ENCODE measurements around the gene TECPR2.
A peak's percentile ranks its signal among the peaks of the same experiment; 100 is the strongest.

The TECPR2 gene

DNA sequence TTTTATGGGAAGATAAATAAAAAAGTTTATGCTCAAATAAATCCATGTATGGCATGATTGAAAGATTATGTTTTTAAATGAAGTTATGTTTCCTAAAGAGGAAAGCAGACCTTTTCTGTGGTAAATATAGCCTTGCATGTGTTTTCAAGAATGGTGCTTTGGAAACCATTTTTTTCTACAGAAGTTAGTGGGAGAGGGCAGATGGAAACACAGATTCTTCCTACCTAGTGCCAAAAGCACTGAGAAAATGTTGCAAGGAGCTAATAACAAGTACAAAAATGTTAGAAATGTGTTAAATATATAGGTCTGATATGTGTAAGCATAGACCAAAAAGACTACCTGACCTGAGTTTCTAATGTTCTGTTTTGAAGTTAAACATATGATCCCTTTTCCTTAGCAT lies 24.3 kb downstream of the TECPR2 start:
- no peak for DNase-seq

DNA sequence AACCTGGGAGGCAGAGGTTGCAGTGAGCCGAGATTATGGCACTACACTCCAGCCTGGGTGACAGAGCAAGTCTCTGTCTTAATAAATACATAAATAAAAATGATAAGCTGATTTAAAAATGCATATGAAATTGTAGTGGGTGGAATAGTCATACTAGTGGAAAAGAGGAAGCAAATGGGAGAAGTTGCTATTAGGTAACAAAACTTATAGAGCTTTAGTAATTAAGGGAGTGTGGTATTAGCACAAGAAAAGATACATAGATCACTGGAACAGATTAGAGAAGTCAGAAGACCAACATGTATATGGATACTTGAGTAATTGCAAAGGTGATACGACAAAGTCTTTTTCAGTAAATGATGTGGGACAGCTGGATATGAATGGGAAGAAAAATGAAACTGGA lies 26.5 kb downstream of the TECPR2 start:
- no peak for DNase-seq

DNA sequence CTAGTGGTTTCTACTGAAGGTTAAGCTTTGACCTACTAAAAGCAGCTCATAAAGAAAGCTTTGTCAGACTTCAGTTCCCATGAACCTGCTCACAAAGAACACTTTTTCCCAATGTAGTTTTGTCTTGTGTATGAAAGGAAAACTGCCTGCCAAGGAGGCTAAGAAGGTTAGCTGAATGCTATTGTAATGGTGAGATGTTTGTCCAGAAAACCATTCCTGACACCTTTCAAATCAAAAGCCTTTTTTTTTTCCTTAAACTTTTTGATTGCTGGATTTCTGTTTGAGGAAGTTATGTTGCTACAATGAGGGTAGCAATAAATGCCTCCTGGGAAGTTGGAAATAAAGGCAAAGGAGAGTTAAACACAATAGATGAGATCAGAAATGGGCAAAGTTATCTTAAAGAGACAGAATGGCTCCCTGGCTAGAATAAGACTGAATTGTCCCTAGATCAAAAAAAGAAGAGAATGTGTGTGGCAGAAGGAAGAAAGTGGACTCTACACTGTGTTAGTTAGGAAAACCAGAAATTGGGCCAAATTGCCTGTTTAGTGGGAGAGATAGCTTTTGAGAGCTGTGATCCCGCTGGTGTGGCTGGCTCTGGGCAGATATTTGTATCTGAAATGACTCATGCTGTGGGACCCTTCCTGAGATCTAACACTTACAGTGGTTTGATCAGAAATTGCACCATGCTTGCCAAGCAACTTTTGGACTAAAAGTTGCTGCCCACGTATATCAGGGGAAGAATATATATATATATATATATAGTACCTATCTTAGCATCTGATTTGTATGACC lies 27.5 kb downstream of the TECPR2 start:
- no peak for DNase-seq

DNA sequence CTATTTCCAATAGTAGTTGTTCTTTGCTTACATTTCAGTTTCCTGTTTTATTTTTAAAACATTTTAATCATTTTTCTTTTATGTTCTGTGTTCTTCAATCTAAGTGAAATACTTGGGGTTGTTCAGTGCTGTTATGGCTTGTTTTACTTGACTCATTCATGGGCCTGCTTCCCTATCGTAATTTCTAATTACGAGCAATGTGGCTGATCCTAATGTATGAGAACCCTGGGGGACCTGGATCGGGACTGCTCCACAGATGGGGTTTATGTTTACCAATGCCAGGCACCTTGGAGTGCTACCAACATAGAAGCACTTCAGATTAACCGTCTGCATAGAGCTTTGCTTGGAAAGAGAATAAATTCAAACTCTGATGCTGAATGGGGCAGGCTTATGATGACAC lies 29.8 kb downstream of the TECPR2 start:
- DNase-seq, result no peak

DNA sequence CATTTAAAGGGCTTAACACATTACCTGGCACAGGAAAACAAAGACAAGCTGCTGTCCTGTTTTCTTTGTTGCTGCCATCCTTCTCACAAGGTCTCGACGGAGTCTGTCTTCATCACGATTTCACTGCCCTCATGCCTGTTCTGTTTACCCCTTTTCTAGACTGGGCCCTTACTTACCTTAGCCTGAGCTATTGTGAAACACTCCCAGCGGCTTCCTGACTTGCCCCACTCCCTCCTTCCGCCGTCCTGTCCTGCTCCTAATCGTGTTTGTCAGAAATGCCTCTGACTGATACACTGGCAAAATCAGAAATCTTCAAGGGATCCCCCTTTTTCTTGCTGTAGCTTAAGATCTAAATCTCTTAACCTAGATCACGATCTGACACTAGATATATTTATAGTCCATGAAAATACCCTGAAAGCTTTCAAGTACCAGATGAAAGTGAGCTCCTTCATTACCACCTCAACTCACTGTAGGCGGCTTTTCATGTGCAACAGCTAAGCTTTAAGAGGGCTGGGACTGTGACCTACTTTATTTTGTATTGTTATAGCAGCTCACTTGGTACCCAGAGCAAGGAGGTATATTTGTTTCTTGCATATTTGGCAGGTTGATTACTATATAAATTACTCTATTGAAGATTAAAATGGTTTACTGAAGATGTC lies 32.1 kb downstream of the TECPR2 start:
- no peak for DNase-seq

DNA sequence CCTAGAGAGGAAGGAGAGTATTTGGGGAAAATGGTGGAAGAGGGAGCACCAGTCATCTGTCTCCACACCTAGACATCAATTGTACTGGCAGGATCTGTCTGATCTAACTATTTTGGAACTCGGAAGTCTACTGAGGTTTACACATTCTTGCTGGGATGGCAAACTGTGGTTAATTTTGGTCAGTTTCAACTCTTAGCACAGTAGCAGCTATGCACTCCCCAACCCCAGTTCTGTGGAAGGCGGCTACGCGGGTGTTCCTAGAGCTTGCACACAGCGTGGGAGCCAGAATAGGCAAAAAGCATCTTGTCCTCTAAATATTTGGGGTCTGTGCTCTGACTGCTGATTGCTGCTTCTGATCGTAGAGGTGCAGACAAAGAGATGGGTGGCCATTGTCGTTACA lies 33.8 kb downstream of the TECPR2 start:
- DNase-seq, result no peak

DNA sequence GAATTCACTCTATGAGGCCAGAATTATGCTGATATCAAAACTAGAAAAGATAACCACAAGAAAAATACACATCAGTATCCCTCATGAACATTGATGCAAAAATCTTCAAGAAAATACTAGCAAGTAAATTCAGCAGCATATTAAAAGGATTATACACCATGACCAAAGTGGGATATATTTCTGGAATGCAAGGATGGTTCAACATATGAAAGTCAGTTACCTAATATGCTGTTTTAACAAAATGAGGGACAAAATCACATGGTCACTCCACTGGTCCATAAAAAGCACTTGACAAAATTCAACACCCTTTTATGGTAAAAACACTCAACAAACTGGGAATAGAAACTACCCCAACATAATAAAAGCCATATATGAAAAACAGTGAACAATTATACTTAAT lies 40.3 kb downstream of the TECPR2 start:
- DNase-seq, result no peak

DNA sequence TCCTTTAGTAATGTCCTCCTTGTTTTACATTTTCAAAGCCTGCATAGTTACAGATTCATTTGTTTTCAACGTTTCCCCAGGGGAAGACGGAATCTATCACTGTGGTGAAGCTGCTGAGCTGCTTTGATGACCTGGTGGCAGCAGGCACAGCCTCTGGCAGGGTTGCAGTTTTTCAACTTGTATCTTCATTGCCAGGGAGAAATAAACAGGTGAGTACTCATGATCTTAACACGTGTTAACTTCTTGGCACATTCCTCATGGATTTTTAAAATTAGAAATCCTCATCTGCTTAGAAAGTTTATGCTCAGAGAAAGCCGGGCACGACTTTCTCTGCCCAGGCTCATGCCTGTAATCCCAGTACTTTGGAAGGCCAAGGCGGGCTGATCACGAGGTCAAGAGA lies 44.5 kb downstream of the TECPR2 start:
- DNase-seq, result no peak

DNA sequence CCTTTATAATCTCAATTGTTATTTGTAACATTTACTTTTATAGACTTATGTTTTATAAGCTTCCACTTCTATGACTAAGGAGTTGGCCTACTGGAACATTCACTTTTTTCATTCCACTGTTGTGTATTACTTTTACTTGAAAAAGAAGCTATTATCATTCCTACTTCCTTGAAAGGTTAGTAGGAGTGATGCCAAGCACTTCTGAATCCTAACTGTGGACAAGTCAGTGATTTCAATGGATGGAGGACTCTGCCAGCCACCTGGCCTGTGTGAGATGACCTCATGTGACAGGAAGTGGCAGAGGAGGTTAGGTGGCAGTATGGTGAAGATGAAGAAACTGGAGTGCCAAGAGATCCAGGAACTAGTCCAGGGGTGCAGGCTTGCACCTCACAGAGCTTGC lies 46.0 kb downstream of the TECPR2 start:
- DNase-seq, result no peak

DNA sequence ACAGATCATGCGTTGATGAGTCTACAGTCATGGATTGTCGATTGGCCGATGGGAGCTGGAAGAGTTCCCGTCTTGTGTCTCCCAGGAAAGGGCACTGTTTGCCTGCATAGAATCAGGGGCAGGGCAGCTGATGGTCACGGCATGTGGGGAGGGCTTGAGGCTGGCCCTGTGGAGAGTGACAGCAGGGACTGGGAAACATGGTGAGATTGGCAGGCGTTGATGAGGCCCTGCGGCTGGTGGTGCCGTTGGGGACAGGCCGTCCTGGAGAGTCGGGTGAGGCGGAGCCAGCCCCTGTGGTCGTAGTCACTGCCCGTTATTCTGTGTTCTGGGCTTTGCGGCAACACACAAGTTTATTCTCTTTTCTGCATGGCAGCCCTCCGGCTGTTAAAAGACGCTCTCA lies 52.9 kb downstream of the TECPR2 start:
- no peak for DNase-seq

DNA sequence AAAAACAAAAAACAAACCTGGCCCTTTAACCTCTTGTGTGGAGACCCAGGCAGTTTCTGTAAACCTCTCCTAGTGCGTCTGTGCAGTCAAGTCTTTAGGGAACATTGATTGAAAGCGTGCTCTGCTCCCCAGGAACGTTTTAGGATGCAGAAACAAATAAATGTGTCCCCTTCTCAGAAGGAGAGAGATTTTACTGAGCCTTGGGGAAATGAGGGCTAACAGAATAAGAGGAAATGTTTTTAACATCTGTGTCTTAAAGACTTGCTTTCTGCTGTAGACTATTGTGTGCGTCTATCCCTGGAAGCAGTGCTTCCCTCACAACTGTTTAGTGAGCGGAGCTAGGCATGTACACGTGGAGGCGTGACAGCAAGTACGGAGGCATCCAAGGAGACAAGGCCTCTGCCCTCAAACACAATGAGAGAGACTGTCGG lies 54.3 kb downstream of the TECPR2 start:
- no peak for DNase-seq

DNA sequence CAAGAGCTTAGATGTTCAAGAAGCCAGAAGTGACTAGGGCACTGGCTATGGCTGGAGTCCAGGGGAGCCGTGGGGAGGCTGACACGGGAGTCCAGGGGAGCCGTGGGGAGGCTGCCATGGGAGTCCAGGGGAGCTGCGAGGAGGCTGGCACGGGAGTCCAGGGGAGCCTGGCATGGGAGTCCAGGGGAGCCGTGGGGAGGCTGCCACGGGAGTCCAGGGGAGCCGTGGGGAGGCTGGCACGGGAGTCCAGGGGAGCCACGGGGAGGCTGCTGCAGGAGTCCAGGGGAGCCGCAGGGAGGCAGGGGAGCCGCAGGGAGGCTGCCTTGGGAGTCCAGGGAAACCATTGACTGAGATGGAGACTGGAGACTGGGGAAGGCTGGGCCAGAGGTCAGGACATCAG lies 54.9 kb downstream of the TECPR2 start:
- DNase-seq, result no peak

DNA sequence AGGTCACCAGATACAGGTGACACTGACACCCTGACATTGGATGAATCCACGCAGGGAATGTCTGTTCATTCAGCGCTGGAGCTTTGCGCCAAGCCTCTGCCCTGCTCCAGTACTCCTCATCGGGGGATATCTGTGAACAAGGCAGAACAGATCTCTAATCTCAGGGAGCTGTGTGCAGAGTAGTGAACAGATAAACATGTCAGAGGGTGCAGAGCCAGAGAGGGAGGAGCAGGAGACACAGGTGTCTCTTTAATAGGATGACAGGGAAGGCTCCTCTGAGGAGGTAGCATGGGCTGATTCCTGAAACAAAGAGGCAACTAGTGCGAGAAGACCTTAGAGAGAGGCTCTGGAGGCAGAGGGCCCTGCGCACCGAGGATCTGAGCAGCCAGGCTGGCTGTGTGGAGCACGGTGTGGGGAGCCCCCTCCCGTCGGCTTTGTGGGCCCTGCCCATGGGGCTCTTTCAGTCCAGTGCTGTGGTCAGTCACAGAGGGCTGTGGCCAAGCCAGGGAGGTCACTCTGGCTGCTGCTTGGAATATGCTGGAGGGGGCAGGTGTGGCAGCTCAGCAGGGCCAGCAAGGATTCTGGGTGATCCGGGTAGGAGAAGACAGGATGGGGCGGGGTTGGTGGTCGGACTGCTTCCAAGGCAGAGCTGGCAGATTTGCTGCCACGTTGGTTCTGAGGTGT lies 55.6 kb downstream of the TECPR2 start:
- DNase-seq, result peak; percentile 12

DNA sequence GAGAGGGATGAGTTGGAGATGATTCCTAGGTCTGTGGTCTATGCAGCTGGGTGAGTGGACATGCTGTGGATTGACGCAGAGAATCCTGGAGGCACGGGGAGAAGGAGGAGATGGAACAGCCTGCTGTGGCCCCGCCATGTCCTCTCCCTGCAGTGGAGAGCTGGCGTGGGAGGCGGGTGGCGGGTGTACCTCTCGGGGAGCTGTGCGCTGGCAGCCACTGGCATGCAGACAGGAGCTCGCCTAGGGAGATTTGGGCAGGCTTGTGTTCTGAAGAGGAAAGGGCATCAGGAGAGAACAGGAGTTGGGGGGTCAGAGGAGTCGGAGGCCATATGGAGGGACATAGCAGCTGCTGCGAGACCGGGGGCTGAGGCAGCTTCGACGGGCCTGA lies 56.1 kb downstream of the TECPR2 start:
- no peak for DNase-seq

DNA sequence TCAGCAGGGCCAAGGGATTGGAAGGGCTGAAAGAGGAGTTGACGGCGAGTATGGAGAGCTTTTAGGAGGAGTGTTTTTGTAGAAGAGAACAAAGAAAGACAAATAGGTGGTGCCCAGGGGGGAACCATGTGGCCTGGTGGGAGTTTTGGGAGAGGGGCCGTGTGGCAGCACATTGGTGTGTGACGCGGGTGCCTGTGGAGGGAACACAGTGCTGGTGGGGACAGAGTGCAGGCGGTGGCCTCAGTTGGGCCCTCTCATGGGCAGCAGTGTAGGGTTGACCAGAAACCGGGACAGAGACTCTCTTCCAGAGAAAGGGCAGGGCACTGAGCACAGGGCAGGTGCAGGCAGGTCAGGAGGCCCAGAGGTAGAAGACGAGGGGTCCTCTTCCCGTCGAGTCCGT lies 56.5 kb downstream of the TECPR2 start:
- DNase-seq, result no peak

DNA sequence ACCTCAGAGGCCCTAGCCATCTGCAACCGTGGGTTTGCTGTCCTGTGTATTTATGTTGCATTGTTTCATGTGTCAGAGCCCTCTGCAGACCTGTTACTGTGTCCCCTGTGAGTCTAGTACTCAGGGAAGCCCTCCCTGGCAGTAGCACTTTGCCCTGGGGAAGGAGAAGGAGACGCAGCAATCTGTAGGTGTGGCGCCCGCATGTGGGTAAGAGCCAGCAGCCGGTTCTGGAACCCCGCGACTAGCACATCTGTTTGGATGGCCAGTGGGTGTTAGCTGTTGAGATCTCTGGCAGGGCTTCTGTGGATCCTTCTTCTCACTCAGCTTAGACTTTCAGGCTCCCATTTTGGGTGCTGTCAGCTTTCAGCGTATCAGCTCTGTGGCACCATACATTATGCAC lies 57.0 kb downstream of the TECPR2 start:
- no peak for DNase-seq

DNA sequence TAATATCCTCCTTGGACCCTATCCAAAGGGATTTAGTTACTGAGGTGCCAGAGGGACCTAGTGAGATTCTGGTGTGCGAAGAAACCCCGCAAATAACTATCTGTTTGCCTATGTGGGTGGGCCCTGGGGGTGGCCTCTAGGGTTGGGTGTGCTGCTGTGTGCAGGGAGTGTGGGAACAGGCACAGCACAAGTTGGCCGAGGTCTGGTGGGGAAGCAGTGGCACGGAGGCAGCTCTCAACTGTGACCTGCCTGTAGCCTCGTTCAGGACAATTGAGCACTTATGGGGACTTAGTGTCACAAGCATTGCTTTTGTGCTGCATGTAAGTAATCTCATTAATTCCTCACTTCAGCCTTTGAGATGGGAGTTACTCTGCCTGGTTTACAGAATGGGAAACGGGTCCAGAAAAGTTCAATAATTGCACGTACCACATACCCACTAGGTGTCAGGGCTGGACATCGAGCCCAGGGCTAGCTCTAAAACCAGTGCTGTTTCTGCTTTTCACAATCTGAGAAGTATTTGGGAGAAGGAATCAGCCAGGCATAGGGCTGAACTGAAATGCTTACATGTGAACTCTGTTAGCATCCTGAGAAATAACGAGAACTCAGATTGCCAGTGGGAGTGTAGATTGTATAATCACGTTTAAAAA lies 58.8 kb downstream of the TECPR2 start:
- DNase-seq, result no peak

DNA sequence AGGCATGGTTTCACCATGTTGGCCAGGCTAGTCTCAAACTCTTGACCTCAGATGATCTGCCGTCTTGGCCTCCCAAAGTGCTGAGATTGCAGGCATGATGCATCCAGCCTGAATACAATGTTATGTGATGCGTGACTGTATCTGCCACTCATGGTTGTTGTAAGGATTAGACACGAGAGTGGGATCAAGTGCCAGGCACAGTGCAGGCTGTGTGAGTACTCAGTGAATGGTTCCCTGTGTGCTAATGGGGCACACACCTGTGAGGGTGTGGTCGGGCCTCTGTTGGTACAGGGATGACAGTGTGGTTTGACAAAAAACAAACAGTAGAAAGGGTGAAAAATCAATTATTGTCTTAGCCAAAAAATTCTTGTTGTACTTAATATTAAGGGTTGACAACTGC lies 61.8 kb downstream of the TECPR2 start:
- DNase-seq, result no peak

DNA sequence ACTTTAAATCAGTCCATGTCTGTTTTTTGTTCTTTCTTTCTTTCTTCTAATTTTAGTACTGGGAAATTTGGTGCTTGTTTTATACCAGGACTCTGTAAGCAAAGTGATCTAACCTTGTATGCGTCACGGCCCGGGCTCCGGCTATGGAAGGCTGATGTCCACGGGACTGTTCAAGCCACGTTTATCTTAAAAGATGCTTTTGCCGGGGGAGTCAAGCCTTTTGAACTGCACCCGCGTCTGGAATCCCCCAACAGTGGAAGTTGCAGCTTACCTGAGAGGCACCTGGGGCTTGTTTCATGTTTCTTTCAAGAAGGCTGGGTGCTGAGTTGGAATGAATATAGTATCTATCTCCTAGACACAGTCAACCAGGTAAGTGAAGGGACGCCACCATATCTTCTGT lies 62.2 kb downstream of the TECPR2 start:
- no peak for DNase-seq

DNA sequence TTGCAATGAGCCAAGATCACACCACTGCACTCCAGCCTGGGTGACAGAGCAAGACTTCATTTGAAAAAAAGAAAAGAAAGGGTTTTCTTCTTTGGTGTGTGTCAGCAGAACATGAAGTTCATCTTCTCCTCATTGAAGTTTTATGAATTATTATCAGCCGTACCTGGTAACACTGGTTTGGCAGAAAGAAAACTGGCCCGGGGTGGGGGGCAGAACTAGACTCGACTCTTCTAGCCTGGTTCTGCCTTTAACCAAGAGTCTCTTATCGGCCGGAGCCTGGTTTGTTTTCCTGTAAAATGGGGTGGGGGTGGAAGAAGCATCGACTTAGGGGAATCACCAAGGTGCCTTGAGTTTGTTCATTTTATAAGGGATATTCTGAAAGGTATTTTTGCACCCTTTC lies 64.1 kb downstream of the TECPR2 start:
- no peak for DNase-seq

DNA sequence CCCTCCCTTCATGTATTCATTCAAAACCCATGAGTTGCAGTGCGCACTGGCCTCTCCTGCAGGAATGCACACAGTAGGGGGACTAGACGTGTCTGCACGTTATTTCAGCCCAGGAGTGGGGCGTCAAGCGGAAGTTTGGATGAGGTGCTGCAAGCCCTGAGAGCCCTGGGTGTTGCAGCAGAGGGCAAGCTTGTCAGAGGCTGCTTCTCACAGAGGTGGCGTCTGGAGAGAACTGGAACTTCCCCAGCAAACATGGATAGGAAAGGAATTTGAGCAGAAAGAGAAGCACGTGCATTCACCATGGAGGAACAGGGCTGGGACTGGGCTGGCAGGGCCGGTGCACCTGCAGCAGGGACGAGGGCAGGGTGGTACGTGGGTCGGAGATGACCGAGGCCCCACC lies 64.9 kb downstream of the TECPR2 start:
- no peak for DNase-seq

DNA sequence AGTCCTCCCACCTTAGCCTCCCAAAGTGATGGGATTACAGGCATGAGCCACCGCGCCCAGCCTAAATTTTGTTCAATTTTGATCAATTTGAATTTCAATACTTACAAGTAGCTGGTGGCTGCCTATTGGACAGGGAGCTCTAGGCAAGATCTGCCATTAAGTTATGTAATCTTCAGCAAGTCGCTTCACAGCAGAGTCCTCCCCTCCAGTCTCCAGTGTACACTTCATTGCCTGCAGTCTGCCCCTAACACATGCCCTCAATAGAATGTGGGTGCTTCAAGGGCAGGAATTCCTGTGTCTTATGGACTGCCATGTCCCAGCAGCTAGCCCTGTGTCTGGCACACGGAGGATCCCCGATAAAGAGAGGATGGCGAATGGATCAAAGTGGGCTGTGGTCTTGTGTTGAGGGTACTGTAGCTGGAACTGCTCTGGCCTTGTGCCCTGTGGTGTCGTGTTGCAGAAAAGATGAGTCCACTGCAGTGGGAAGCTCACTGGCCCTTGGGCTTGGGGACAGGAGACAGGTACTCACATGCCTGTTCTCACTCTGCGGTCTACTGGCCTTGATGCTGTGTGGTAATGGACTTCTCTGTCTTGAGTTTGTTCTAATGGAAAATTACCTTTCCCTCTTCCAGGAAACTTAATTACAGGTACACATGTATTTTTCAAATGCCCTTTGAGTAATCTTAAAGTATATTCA lies 67.6 kb downstream of the TECPR2 start:
- no peak for DNase-seq

DNA sequence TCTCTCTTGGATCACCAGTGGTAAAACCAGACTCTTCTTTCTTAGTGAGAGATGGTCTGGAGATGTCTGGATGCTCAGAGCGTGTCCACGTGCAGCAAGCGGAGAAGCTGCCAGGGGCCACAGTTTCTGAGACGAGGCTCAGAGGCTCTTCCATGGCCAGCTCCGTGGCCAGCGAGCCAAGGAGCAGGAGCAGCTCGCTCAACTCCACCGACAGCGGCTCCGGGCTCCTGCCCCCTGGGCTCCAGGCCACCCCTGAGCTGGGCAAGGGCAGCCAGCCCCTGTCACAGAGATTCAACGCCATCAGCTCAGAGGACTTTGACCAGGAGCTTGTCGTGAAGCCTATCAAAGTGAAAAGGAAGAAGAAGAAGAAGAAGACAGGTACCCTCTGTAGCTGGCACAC lies 69.0 kb downstream of the TECPR2 start:
- DNase-seq, result no peak
